Measurements from ENCODE around the gene APOBEC4. TPM values are rescaled to one million over a fixed set of nuclear protein-coding genes. Genes with fewer than 3 reads are reported as not detected.

Gene APOBEC4
- total and polyA plus RNA-seq, 12 donors: not detected

DNA sequence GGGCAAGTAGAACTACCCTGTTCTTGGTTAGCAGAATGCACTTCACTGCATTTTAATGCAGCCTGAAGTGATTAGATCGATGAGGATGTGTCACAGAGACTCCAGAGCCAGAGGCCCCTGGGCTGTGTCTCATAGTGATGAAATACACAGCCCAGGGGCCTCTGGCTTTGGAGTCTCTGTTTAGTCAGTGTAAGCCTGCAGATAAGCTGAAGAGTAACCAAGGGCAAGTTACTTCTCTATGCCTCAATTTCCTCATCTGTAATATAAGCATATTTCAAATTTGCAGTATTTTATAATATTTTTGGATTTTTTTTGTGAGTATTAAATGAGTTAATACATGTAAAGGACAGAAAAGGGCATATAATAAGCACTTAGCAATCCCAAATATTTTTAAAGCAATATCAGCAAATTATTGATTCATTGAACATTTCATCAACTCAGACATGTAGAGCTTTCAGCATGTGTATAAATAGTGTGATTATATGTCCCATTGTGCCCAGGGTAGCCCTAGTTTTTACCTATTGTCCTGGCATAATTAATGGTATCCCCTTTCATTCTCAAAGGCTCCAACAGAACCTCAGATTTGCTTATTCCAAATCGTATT is 23.6 kb upstream of the APOBEC4 start:
- Histone ChIP-seq H3K4me1 (replicated peaks in 1 of 2) (peaks cover 0 to 13% of the 10 kb centered on the region in 2 donors), H3K9me3 (replicated peaks in 1 of 3) (no peaks in the 10 kb centered on the region), H3K27me3 (no peaks in the 10 kb centered on the region), H3K27ac (no peak overlapping the region), H3K36me3 (replicated peaks in 1 of 2) (no peaks in the 10 kb centered on the region), H3K4me3 (no peak overlapping the region)
- intact Hi-C loops (cut with DNase I): no loop called here
- WGBS, 4 donors: 62 to 67% (median 65%) methylated on average over 2 of the region's 2 CpGs
- TF ChIP-seq POLR2A (IDR thresholded peaks at IDR 0.05): no peak
- TF ChIP-seq, protein P1, sequence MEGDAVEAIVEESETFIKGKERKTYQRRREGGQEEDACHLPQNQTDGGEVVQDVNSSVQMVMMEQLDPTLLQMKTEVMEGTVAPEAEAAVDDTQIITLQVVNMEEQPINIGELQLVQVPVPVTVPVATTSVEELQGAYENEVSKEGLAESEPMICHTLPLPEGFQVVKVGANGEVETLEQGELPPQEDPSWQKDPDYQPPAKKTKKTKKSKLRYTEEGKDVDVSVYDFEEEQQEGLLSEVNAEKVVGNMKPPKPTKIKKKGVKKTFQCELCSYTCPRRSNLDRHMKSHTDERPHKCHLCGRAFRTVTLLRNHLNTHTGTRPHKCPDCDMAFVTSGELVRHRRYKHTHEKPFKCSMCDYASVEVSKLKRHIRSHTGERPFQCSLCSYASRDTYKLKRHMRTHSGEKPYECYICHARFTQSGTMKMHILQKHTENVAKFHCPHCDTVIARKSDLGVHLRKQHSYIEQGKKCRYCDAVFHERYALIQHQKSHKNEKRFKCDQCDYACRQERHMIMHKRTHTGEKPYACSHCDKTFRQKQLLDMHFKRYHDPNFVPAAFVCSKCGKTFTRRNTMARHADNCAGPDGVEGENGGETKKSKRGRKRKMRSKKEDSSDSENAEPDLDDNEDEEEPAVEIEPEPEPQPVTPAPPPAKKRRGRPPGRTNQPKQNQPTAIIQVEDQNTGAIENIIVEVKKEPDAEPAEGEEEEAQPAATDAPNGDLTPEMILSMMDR (IDR thresholded peaks at IDR 0.05): no peak
- DNase-seq: peak in 3 of 7 donors; percentile 7 to 19 (median 15)

DNA sequence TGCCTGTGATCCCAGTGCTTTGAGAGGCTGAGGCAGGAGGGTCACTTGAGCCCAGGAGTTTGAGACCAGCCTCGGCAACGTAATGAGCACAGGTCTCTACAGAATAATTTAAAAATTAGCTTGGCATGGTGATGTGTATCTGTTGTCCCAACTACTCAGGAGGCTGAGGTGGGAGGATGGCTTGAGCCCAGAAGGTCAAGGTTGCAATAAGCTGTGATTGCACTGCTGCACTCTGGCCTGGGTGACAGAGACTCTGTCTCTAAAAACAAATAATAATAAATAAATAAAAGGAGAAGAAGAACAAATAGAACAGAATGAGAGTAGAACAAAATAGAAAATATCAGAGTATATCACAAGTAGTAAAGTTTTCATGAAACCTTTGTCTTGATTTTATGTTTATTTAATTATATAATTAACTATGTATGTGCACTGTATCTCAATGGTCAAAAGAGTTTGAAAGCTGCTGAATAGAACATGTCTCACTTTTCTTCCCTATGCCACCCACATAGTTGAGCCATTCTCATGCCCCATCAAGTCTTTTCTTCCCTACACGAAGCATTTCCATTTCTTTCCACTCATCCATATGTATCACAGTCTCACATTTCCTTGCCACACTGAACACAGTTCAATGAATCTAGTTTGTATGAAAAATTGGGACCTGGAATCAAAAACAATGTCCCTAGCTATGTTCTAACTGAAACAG is 22.9 kb upstream of the APOBEC4 start:
- Histone ChIP-seq H3K9me3 (replicated peaks in 1 of 3) (peaks cover 0 to 6% (median 0%) of the 10 kb centered on the region in 3 donors), H3K36me3 (replicated peaks in 1 of 2) (no peaks in the 10 kb centered on the region), H3K27me3 (no peaks in the 10 kb centered on the region), H3K4me3 (no peak overlapping the region), H3K4me1 (replicated peaks in 1 of 2) (peaks cover 0 to 13% of the 10 kb centered on the region in 2 donors), H3K27ac (no peak overlapping the region)
- no peak for DNase-seq
- intact Hi-C loops (cut with DNase I): no loop called here
- TF ChIP-seq, protein P1 (IDR thresholded peaks at IDR 0.05): no peak
- WGBS, 4 donors: 78 to 94% (median 93%) methylated on average over 3 of the region's 3 CpGs

DNA sequence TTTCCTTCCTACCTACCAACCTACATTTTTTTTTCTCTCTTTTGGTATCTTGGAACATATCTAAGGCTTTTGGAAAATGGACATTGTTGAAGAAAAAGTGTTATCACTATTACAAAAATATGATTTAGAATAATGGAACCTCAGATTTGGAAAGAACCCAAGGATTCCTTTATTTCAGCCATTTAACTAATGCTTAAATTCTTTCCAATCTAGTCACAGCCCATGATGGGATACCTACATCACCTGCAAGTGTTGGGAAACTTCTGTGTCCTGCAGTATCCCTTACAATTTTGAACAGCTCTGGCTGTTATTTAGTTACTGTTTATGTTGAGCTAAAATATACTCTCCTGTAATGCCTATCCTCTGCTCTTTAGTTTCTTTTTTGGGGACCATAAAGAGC is 22.3 kb upstream of the APOBEC4 start:
- intact Hi-C loops (cut with DNase I): no loop called here

DNA sequence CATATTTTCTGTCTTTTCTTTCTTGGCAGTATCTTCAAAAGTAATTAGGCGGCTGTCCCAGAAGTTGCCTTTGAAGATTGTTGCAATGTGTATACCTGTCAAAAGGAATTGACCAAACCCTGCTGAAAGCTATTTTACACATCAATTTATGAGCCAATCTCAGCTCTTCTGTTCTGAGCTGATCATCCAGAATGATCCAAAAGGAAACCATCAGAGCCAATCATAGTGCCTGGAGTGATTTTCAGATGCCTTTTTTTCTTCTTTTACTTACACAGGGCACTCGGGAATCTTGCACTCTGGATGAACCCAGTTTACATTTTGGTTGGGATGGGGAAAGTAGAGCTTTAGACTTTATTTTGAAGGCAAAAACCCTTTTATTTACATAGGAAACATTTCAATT is 21.8 kb upstream of the APOBEC4 start:
- H3K4me3 ChIP-seq: no peak overlapping the region
- no peak for DNase-seq
- 63 to 74% (median 66%) methylated on average over 2 of the region's 2 CpGs for WGBS, 4 donors
- intact Hi-C loops (cut with DNase I): no loop called here
- TF ChIP-seq POLR2A (IDR thresholded peaks at IDR 0.05): no peak
- TF ChIP-seq, protein P1 (IDR thresholded peaks at IDR 0.05): no peak
- no peaks in the 10 kb centered on the region for H3K27me3 ChIP-seq
- peaks cover 0 to 6% (median 0%) of the 10 kb centered on the region in 3 donors for H3K9me3 ChIP-seq (replicated peaks in 1 of 3)
- H3K4me1 ChIP-seq (replicated peaks in 1 of 2): peaks cover 0 to 13% of the 10 kb centered on the region in 2 donors
- no peaks in the 10 kb centered on the region for H3K36me3 ChIP-seq (replicated peaks in 1 of 2)
- H3K27ac ChIP-seq: no peak overlapping the region

More for the DNA sequence above, 22.3 kb upstream of the APOBEC4 start:
- Histone ChIP-seq H3K4me1 (replicated peaks in 1 of 2) (peaks cover 0 to 13% of the 10 kb centered on the region in 2 donors), H3K4me3 (no peak overlapping the region), H3K27me3 (no peaks in the 10 kb centered on the region), H3K9me3 (replicated peaks in 1 of 3) (peaks cover 0 to 6% (median 0%) of the 10 kb centered on the region in 3 donors), H3K36me3 (replicated peaks in 1 of 2) (no peaks in the 10 kb centered on the region), H3K27ac (no peak overlapping the region)
- no peak for DNase-seq
- no peak for TF ChIP-seq POLR2A (IDR thresholded peaks at IDR 0.05)
- TF ChIP-seq, protein P1 (IDR thresholded peaks at IDR 0.05): no peak
